ENCODE measurements around the gene MGAT5.

MGAT5 gene

GRCh38 chr2:134447669-134448068 is 193.8 kb downstream of the MGAT5 start:
- H3K9ac ChIP-seq (ENCODE audit: low read length) = no peak overlapping the region
- TF ChIP-seq EZH2 (IDR thresholded peaks at IDR 0.05; ENCODE audit: borderline replicate concordance, low read length) (no peak), CTCF (IDR thresholded peaks at IDR 0.05; ENCODE audit: low read length) (no peak)
- no peak overlapping the region for H2AFZ ChIP-seq (ENCODE audit: low read length)
- no peak overlapping the region for H3K4me2 ChIP-seq (ENCODE audit: low read length)
- H3K27ac ChIP-seq (ENCODE audit: low read depth, low read length, poor library complexity, severe bottlenecking) = no peak overlapping the region
- H3K4me1 ChIP-seq (ENCODE audit: insufficient read depth, low read length, severe bottlenecking) = no peaks in the 10 kb centered on the region
- peaks cover 75% of the 10 kb centered on the region for H3K36me3 ChIP-seq (ENCODE audit: insufficient read depth, low read length)
- no peaks in the 10 kb centered on the region for H3F3A ChIP-seq (ENCODE audit: insufficient read depth, low read length)
- H3K4me3 ChIP-seq (ENCODE audit: low read depth, low read length, poor library complexity, severe bottlenecking) = no peak overlapping the region
- H4K20me1 ChIP-seq (ENCODE audit: insufficient read depth, low read length) = no peaks in the 10 kb centered on the region
- H3K9me2 ChIP-seq (ENCODE audit: low read depth, low read length) = no peaks in the 10 kb centered on the region
- H3K27me3 ChIP-seq (ENCODE audit: insufficient read depth, low read length) = no peaks in the 10 kb centered on the region
- H3K79me2 ChIP-seq (ENCODE audit: insufficient read depth, low read length) = no peaks in the 10 kb centered on the region
- H3K9me3 ChIP-seq (ENCODE audit: low read length) = no peaks in the 10 kb centered on the region

- Histone ChIP-seq H3K4me3 (ENCODE audit: low read depth, low read length, poor library complexity, severe bottlenecking) (no peak overlapping the region), H3K9me3 (ENCODE audit: low read length) (no peaks in the 10 kb centered on the region), H3K4me2 (ENCODE audit: low read length) (no peak overlapping the region), H2AFZ (ENCODE audit: low read length) (no peak overlapping the region), H3K9me2 (ENCODE audit: low read depth, low read length) (no peaks in the 10 kb centered on the region), H3K27ac (ENCODE audit: low read depth, low read length, poor library complexity, severe bottlenecking) (no peak overlapping the region), H3K27me3 (ENCODE audit: insufficient read depth, low read length) (no peaks in the 10 kb centered on the region), H3K79me2 (ENCODE audit: insufficient read depth, low read length) (no peaks in the 10 kb centered on the region), H3K9ac (ENCODE audit: low read length) (no peak overlapping the region), H3F3A (ENCODE audit: insufficient read depth, low read length) (no peaks in the 10 kb centered on the region), H4K20me1 (ENCODE audit: insufficient read depth, low read length) (no peaks in the 10 kb centered on the region), H3K4me1 (ENCODE audit: insufficient read depth, low read length, severe bottlenecking) (no peaks in the 10 kb centered on the region), H3K36me3 (ENCODE audit: insufficient read depth, low read length) (peaks cover 83% of the 10 kb centered on the region)
- no peak for TF ChIP-seq CTCF (IDR thresholded peaks at IDR 0.05; ENCODE audit: low read length)
- no peak for TF ChIP-seq EZH2 (IDR thresholded peaks at IDR 0.05; ENCODE audit: borderline replicate concordance, low read length)
These were observed 194.8 kb downstream of the MGAT5 start for GRCh38 chr2:134448650-134449049.

GRCh38 chr2:134449157-134449556 is 195.3 kb downstream of the MGAT5 start:
- H3K36me3 ChIP-seq (ENCODE audit: insufficient read depth, low read length) = peaks cover 79% of the 10 kb centered on the region
- H3K4me1 ChIP-seq (ENCODE audit: insufficient read depth, low read length, severe bottlenecking) = no peaks in the 10 kb centered on the region
- no peaks in the 10 kb centered on the region for H4K20me1 ChIP-seq (ENCODE audit: insufficient read depth, low read length)

More at GRCh38 chr2:134449157-134449556, 195.3 kb downstream of the MGAT5 start:
- no peak overlapping the region for H3K9ac ChIP-seq (ENCODE audit: low read length)
- H3K79me2 ChIP-seq (ENCODE audit: insufficient read depth, low read length) = no peaks in the 10 kb centered on the region
- no peak overlapping the region for H2AFZ ChIP-seq (ENCODE audit: low read length)
- H3K27me3 ChIP-seq (ENCODE audit: insufficient read depth, low read length) = no peaks in the 10 kb centered on the region
- no peaks in the 10 kb centered on the region for H3K9me2 ChIP-seq (ENCODE audit: low read depth, low read length)
- no peak overlapping the region for H3K4me3 ChIP-seq (ENCODE audit: low read depth, low read length, poor library complexity, severe bottlenecking)
- no peaks in the 10 kb centered on the region for H3K9me3 ChIP-seq (ENCODE audit: low read length)
- no peaks in the 10 kb centered on the region for H3F3A ChIP-seq (ENCODE audit: insufficient read depth, low read length)
- TF ChIP-seq CTCF (IDR thresholded peaks at IDR 0.05; ENCODE audit: low read length) (no peak), EZH2 (IDR thresholded peaks at IDR 0.05; ENCODE audit: borderline replicate concordance, low read length) (no peak)
- H3K27ac ChIP-seq (ENCODE audit: low read depth, low read length, poor library complexity, severe bottlenecking) = no peak overlapping the region
- no peak overlapping the region for H3K4me2 ChIP-seq (ENCODE audit: low read length)
